ENCODE measurements around the gene ANO9.

Gene ANO9

DNA sequence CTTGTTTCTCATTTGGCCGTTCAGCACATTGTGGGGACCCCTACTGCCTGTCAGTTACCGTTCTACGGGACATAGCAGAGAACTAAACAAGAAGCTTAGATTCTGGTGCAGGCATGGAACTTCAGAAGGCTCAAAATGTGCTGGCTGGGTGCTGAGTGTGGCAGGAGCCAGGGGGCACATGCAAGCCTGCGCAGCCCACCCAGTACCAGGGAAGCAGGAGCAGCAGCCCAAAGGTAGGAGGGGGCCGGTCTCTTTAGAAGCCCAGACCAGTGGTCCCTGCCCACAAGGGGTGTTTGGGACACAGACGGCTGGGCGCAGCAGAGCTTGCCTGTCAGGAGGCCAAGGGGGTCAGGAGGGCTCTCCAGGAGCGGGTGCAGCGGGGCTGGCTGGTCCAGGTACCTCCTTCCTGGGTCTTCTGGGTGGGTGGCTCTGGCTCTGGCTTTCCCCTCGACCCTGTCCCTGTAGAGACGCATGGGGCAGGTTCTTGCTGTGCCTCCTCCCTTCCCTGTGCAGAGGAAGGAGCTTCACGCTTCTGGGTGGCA, 10.5 kb upstream of the ANO9 start:
- Histone ChIP-seq H3K36me3 (ENCODE audit: control insufficient read depth in 4 of 4, insufficient read depth in 4 of 4, low read length in 3 of 4) (peaks cover 0 to 45% (median 22%) of the 10 kb centered on the region in 4 experiments), H3K9me3 (ENCODE audit: control extremely low read depth in 1 of 5, control insufficient read depth in 4 of 5, insufficient read depth in 2 of 5, low read depth in 1 of 5, low read length in 4 of 5) (no peaks in the 10 kb centered on the region), H3K4me1 (ENCODE audit: control extremely low read depth in 1 of 4, control insufficient read depth in 4 of 4, insufficient read depth in 4 of 4, low read length in 3 of 4) (peaks cover 2 to 48% (median 43%) of the 10 kb centered on the region in 4 experiments), H3K27me3 (replicated peaks in 2 of 5; ENCODE audit: control insufficient read depth in 4 of 5, insufficient read depth in 5 of 5, low read length in 4 of 5) (no peaks in the 10 kb centered on the region), H3K27ac (ENCODE audit: insufficient read depth in 1 of 2, low read depth in 1 of 2, low read length in 2 of 2, poor library complexity in 1 of 2, severe bottlenecking in 2 of 2) (no peak overlapping the region), H3K4me3 (ENCODE audit: control insufficient read depth in 1 of 7, extremely low read depth in 1 of 7, insufficient read depth in 4 of 7, low read depth in 2 of 7, low read length in 6 of 7) (no peak overlapping the region)
- POLR2A ChIA-PET, result no interaction called here
- CTCF ChIA-PET, result interaction anchor here (1.0 to 6.8 kb wide), 5 partner anchors 21 to 89 kb away, joined by 3 to 46 read pairs (median 3); no protein-coding TSS in a partner anchor
- 91% methylated on average over 11 of the region's 12 CpGs for WGBS (ENCODE audit: insufficient coverage)
- no peak for DNase-seq

- no peak overlapping the region for H3K27ac ChIP-seq (ENCODE audit: insufficient read depth in 1 of 2, low read depth in 1 of 2, low read length in 2 of 2, poor library complexity in 1 of 2, severe bottlenecking in 2 of 2)
- no peak overlapping the region for H3K4me3 ChIP-seq (ENCODE audit: control insufficient read depth in 1 of 7, extremely low read depth in 1 of 7, insufficient read depth in 4 of 7, low read depth in 2 of 7, low read length in 6 of 7)
- H3K27me3 ChIP-seq (replicated peaks in 2 of 5; ENCODE audit: control insufficient read depth in 4 of 5, insufficient read depth in 5 of 5, low read length in 4 of 5), result no peaks in the 10 kb centered on the region
- peaks cover 0 to 41% (median 22%) of the 10 kb centered on the region in 4 experiments for H3K36me3 ChIP-seq (ENCODE audit: control insufficient read depth in 4 of 4, insufficient read depth in 4 of 4, low read length in 3 of 4)
- 98% methylated on average over 13 of the region's 14 CpGs for WGBS (ENCODE audit: insufficient coverage)
- ChIA-PET CTCF (interaction anchor here (0.5 to 6.8 kb wide), 11 partner anchors 22 to 201 kb away, joined by 3 to 46 read pairs (median 4); no protein-coding TSS in a partner anchor), POLR2A (no interaction called here)
- peaks cover 0 to 43% (median 37%) of the 10 kb centered on the region in 4 experiments for H3K4me1 ChIP-seq (ENCODE audit: control extremely low read depth in 1 of 4, control insufficient read depth in 4 of 4, insufficient read depth in 4 of 4, low read length in 3 of 4)
- DNase-seq, result no peak
- no peaks in the 10 kb centered on the region for H3K9me3 ChIP-seq (ENCODE audit: control extremely low read depth in 1 of 5, control insufficient read depth in 4 of 5, insufficient read depth in 2 of 5, low read depth in 1 of 5, low read length in 4 of 5)
Observed at GRCh38 chr11:451738-452137, 9.9 kb upstream of the ANO9 start.

DNA sequence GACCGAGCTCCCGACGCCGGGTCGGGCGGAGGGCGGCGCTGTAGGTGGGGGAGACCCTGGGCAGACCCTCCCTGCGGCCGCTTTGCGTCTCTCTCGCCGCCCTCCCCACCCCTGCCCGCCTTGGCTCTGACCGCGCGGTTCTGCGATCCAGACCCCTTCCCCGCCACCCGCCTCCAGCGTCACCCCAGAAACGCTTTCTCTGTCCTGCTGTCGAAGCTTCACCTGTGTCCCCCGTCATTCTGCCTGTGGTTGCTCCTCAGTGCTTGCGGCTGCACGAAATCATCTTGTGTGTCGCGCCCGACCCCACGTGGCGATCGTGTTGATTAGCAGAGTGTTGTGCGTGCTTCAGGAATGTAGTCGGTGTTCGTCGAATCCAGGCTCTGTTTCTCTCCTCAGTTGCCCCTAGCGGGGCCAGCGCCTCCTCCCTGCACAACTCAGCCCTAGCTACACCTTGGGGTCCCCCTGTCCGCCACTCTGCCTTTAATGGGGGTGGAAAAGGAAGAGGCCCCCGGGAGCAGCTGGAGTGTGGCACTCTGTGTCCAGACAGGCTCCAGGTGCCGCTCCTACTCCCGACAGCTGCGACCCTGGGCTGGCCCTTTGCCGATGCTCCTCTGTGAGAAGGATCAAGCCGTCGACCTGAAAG, 9.1 kb upstream of the ANO9 start:
- Histone ChIP-seq H3K27ac (ENCODE audit: insufficient read depth in 1 of 2, low read depth in 1 of 2, low read length in 2 of 2, poor library complexity in 1 of 2, severe bottlenecking in 2 of 2) (peak overlapping the region in 1 of 2 experiments; percentile 79), H3K4me1 (ENCODE audit: control extremely low read depth in 1 of 4, control insufficient read depth in 4 of 4, insufficient read depth in 4 of 4, low read length in 3 of 4) (peaks cover 0 to 34% (median 30%) of the 10 kb centered on the region in 4 experiments), H3K9me3 (ENCODE audit: control extremely low read depth in 1 of 5, control insufficient read depth in 4 of 5, insufficient read depth in 2 of 5, low read depth in 1 of 5, low read length in 4 of 5) (no peaks in the 10 kb centered on the region), H3K4me3 (ENCODE audit: control insufficient read depth in 1 of 7, extremely low read depth in 1 of 7, insufficient read depth in 4 of 7, low read depth in 2 of 7, low read length in 6 of 7) (peak overlapping the region; percentile 53 to 93 (median 87)), H3K36me3 (ENCODE audit: control insufficient read depth in 4 of 4, insufficient read depth in 4 of 4, low read length in 3 of 4) (peaks cover 0 to 41% (median 22%) of the 10 kb centered on the region in 4 experiments), H3K27me3 (replicated peaks in 2 of 5; ENCODE audit: control insufficient read depth in 4 of 5, insufficient read depth in 5 of 5, low read length in 4 of 5) (no peaks in the 10 kb centered on the region)
- CTCF ChIA-PET, result interaction anchor here (0.5 to 6.8 kb wide), 12 partner anchors 22 to 200 kb away, joined by 3 to 46 read pairs (median 4); no protein-coding TSS in a partner anchor
- POLR2A ChIA-PET, result interaction anchor here (0.8 to 1.3 kb wide), 2 partner anchors 34 to 45 kb away, joined by 4 to 8 read pairs; no protein-coding TSS in a partner anchor
- peak; percentile 81 to 88 (median 82) for DNase-seq
- 6% methylated on average over 41 of the region's 46 CpGs for WGBS (ENCODE audit: insufficient coverage)

- CTCF ChIA-PET, result interaction anchor here (0.9 to 6.8 kb wide), 21 partner anchors 10 to 251 kb away, joined by 3 to 46 read pairs (median 4); partner anchors contain the start of genes IFITM5 and SIGIRR
- H3K36me3 ChIP-seq (ENCODE audit: control insufficient read depth in 4 of 4, insufficient read depth in 4 of 4, low read length in 3 of 4), result peaks cover 0 to 34% (median 19%) of the 10 kb centered on the region in 4 experiments
- POLR2A ChIA-PET, result interaction anchor here (0.6 to 1.3 kb wide), 8 partner anchors 10 to 86 kb away, joined by 3 to 8 read pairs (median 4); no protein-coding TSS in a partner anchor
- peak; percentile 96 to 98 (median 98) for DNase-seq
- peaks cover 0 to 30% (median 29%) of the 10 kb centered on the region in 4 experiments for H3K4me1 ChIP-seq (ENCODE audit: control extremely low read depth in 1 of 4, control insufficient read depth in 4 of 4, insufficient read depth in 4 of 4, low read length in 3 of 4)
- H3K27me3 ChIP-seq (replicated peaks in 2 of 5; ENCODE audit: control insufficient read depth in 4 of 5, insufficient read depth in 5 of 5, low read length in 4 of 5), result no peaks in the 10 kb centered on the region
- peak within 1 kb of the TSS in 1 of 2 experiments; percentile 79 for H3K27ac ChIP-seq (ENCODE audit: insufficient read depth in 1 of 2, low read depth in 1 of 2, low read length in 2 of 2, poor library complexity in 1 of 2, severe bottlenecking in 2 of 2)
- H3K4me3 ChIP-seq (ENCODE audit: control insufficient read depth in 1 of 7, extremely low read depth in 1 of 7, insufficient read depth in 4 of 7, low read depth in 2 of 7, low read length in 6 of 7), result peak within 1 kb of the TSS; percentile 53 to 93 (median 87)
- H3K9me3 ChIP-seq (ENCODE audit: control extremely low read depth in 1 of 5, control insufficient read depth in 4 of 5, insufficient read depth in 2 of 5, low read depth in 1 of 5, low read length in 4 of 5), result no peaks in the 10 kb centered on the region
- WGBS (ENCODE audit: insufficient coverage), result under 1% methylated on average over 99 of the region's 108 CpGs
Observed at GRCh38 chr11:449889-450808, 8.3 kb upstream of the ANO9 start, which contains the start of gene PTDSS2. Gene PTDSS2, plus strand, starts transcription at chr11:450279. Its CDS starts 177 bp downstream, at chr11:450456.

DNA sequence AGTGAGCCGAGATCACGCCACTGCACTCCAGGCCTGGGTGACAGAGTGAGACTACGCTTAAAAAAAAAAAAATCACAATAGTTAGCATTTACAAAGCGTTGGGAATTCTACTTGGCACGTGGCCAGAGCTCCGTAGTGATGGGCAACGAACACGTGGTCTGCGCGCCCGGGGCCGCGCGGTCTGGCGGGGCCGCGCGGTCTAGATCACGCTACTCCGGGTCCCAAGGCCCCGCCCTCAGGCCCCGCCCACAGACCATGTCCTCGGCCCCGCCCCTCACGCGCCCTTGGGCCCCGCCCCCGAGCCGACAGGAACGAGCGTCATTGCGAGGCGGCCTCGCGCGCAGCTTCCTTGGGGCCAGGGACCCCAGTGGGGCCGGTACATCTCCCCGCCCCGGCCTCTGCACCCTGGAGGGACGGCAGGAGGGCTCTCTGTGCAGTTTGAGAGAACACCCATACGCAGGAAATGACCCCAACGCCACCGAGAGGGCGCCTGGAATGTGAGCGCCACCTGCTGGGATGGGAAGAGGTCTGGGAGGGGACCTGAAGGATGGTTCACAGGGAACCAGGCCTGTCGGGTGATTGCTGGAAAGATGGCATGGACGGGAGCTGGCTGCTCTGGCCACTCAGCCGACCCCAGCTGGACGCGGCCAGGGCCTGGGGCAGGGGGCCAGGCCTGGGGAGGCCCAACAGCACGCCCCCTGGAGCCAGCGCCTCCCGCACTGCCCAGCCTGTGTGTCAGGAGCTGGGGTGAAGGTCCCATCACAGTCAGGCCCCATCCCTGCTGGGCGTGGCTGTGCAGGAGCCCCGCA, 6.3 kb upstream of the ANO9 start:
- DNase-seq, result peak; percentile 87 to 94 (median 94)
- peaks cover 0 to 30% (median 29%) of the 10 kb centered on the region in 4 experiments for H3K4me1 ChIP-seq (ENCODE audit: control extremely low read depth in 1 of 4, control insufficient read depth in 4 of 4, insufficient read depth in 4 of 4, low read length in 3 of 4)

DNA sequence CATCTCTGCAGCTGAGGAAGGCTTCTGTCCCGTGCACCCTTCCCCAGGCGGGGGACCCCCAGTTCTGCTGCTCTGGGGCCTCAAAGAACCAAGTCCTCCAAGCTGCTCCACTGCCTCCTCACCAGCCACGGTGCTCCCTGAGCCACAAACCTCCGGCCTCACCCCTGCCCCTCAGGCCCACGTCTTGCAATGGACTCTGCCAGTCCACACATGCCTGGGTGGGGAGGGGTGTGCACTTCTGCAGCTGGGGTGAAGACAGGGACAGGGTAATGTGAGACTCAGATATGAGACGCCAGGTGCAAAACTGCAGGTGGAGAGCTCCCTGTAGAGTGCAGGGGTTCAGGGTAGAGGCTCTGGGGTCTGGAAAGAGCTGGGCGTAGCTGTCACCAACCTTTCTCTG, 5.1 kb upstream of the ANO9 start:
- DNase-seq, result no peak
- ChIA-PET CTCF (interaction anchor here (2.3 to 6.8 kb wide), 3 partner anchors 41 to 84 kb away, joined by 14 to 46 read pairs (median 37); no protein-coding TSS in a partner anchor), POLR2A (no interaction called here)
- 85% methylated on average over 6 of the region's 7 CpGs for WGBS (ENCODE audit: insufficient coverage)
- Histone ChIP-seq H3K4me1 (ENCODE audit: control extremely low read depth in 1 of 4, control insufficient read depth in 4 of 4, insufficient read depth in 4 of 4, low read length in 3 of 4) (peaks cover 0 to 32% (median 30%) of the 10 kb centered on the region in 4 experiments), H3K9me3 (ENCODE audit: control extremely low read depth in 1 of 5, control insufficient read depth in 4 of 5, insufficient read depth in 2 of 5, low read depth in 1 of 5, low read length in 4 of 5) (no peaks in the 10 kb centered on the region), H3K36me3 (ENCODE audit: control insufficient read depth in 4 of 4, insufficient read depth in 4 of 4, low read length in 3 of 4) (peaks cover 0 to 4% (median under 1%) of the 10 kb centered on the region in 4 experiments), H3K27ac (ENCODE audit: insufficient read depth in 1 of 2, low read depth in 1 of 2, low read length in 2 of 2, poor library complexity in 1 of 2, severe bottlenecking in 2 of 2) (no peak overlapping the region), H3K27me3 (replicated peaks in 2 of 5; ENCODE audit: control insufficient read depth in 4 of 5, insufficient read depth in 5 of 5, low read length in 4 of 5) (peaks cover 0 to 2% (median 0%) of the 10 kb centered on the region in 5 experiments), H3K4me3 (ENCODE audit: control insufficient read depth in 1 of 7, extremely low read depth in 1 of 7, insufficient read depth in 4 of 7, low read depth in 2 of 7, low read length in 6 of 7) (no peak overlapping the region)

More for the DNA sequence above, 6.3 kb upstream of the ANO9 start:
- CTCF ChIA-PET, result interaction anchor here (0.7 to 6.8 kb wide), 23 partner anchors 8 to 249 kb away, joined by 3 to 46 read pairs (median 4); partner anchors contain the start of genes IFITM5, RIC8A and SIGIRR
- Histone ChIP-seq H3K27ac (ENCODE audit: insufficient read depth in 1 of 2, low read depth in 1 of 2, low read length in 2 of 2, poor library complexity in 1 of 2, severe bottlenecking in 2 of 2) (peak overlapping the region; percentile 46 to 75), H3K9me3 (ENCODE audit: control extremely low read depth in 1 of 5, control insufficient read depth in 4 of 5, insufficient read depth in 2 of 5, low read depth in 1 of 5, low read length in 4 of 5) (no peaks in the 10 kb centered on the region), H3K27me3 (replicated peaks in 2 of 5; ENCODE audit: control insufficient read depth in 4 of 5, insufficient read depth in 5 of 5, low read length in 4 of 5) (peaks cover 0 to 2% (median 0%) of the 10 kb centered on the region in 5 experiments), H3K4me3 (ENCODE audit: control insufficient read depth in 1 of 7, extremely low read depth in 1 of 7, insufficient read depth in 4 of 7, low read depth in 2 of 7, low read length in 6 of 7) (peak overlapping the region; percentile 51 to 90 (median 71)), H3K36me3 (ENCODE audit: control insufficient read depth in 4 of 4, insufficient read depth in 4 of 4, low read length in 3 of 4) (peaks cover 0 to 15% (median 9%) of the 10 kb centered on the region in 4 experiments)
- 4% methylated on average over 51 of the region's 55 CpGs for WGBS (ENCODE audit: insufficient coverage)
- POLR2A ChIA-PET, result interaction anchor here (0.6 to 1.3 kb wide), 3 partner anchors 8 to 41 kb away, joined by 5 to 7 read pairs (median 6); no protein-coding TSS in a partner anchor

Data from common myeloid progenitor, CD34-positive (primary cell).